Spleen (tissue), 11 donors: Measurements from ENCODE around the gene FGF18. TPM values are rescaled to one million over a fixed set of nuclear protein-coding genes. Genes with fewer than 3 reads are reported as not detected.
"Not testable (repeated sequence)": the region's sequence is repeated elsewhere in the genome, so short reads cannot be mapped to it uniquely, and the experiment has no call there.

Source experiments
- DNase-seq: peaks from one replicate; pipeline ENCODE4 v3.0.0-alpha.2; 2020
- H3K27ac ChIP-seq, 8 donors: fragments of 200-600 bp; sonication (generic) in 7 of 8; 1 replicate in 4 of 8; 2 replicates in 4 of 8; pipeline versions ENCODE4 v1.5.0 to v1.8.0; 2016 to 2021; ENCODE audit warnings: inconsistent platforms in 4 of 8, mild to moderate bottlenecking in 4 of 8, moderate library complexity in 1 of 8
- H3K27me3 ChIP-seq, 7 donors: fragments of 200-600 bp; sonication (generic) in 6 of 7; replicated peaks in 1 of 7; 1 replicate in 4 of 7; 2 replicates in 3 of 7; pipeline versions ENCODE4 v1.5.0 to v1.8.0; 2016 to 2021; ENCODE audit warnings: inconsistent platforms in 3 of 7, mild to moderate bottlenecking in 1 of 7
- H3K36me3 ChIP-seq, 6 donors: fragments of 200-600 bp; sonication (generic) in 5 of 6; 1 replicate in 4 of 6; 2 replicates in 2 of 6; pipeline versions ENCODE4 v1.5.0 to v1.8.0; 2016 to 2021; ENCODE audit warnings: inconsistent platforms in 2 of 6
- H3K4me1 ChIP-seq, 6 donors: fragments of 200-600 bp; sonication (generic) in 5 of 6; 1 replicate in 3 of 6; 2 replicates in 3 of 6; pipeline versions ENCODE4 v1.5.0 to v1.8.0; 2016 to 2021; ENCODE audit warnings: inconsistent platforms in 3 of 6
- H3K4me3 ChIP-seq, 8 donors: fragments of 200-600 bp; sonication (generic) in 7 of 8; 1 replicate in 4 of 8; 2 replicates in 4 of 8; pipeline versions ENCODE4 v1.5.0 to v1.8.0; 2016 to 2021; ENCODE audit warnings: inconsistent platforms in 4 of 8, mild to moderate bottlenecking in 4 of 8, moderate library complexity in 2 of 8
- H3K9me3 ChIP-seq, 8 donors: fragments of 200-600 bp; sonication (generic) in 7 of 8; 1 replicate in 4 of 8; 2 replicates in 4 of 8; pipeline versions ENCODE4 v1.5.0 to v1.8.0; 2016 to 2021; ENCODE audit warnings: inconsistent platforms in 4 of 8
- CTCF ChIP-seq, 11 experiments: fragments of 200-600 bp in 7 of 11; fragments of 450-650 bp in 4 of 11; sonication (generic) in 4 of 11; IDR thresholded peaks in 8 of 11; conservative IDR thresholded peaks in 3 of 11; 1 replicate in 7 of 11; 2 replicates in 4 of 11; pipeline versions ENCODE4 v1.4.0 to v1.8.0; 2016 to 2021; ENCODE audit warnings: antibody characterized with exemption in 11 of 11, inconsistent platforms in 4 of 11, mild to moderate bottlenecking in 1 of 11
- POLR2A ChIP-seq, 3 donors: fragments of 450-650 bp; IDR thresholded peaks; one replicate each; pipeline ENCODE4 v1.5.1; 2017; ENCODE audit warnings: antibody characterized with exemption in 3 of 3, mild to moderate bottlenecking in 1 of 3
- POLR2AphosphoS5 ChIP-seq, 3 donors: sonication (generic); formaldehyde crosslinking; IDR thresholded peaks; one replicate each; pipeline ENCODE4 v1.5.1; 2017; ENCODE audit warnings: antibody characterized with exemption in 3 of 3
- WGBS, 5 donors: extraction: QIAGEN DNeasy Blood & Tissue Kit in 3 of 5; methylation state at CpG; one replicate each; pipeline versions ENCODE4 v1.1.5 to v1.1.7; 2013 to 2018; 5-methylcytosine and 5-hydroxymethylcytosine counted together
- intact Hi-C: fragments of 100-400 bp; cut with DNase I; formaldehyde crosslinking; loops from one replicate; pipeline ENCODE4 v1.15.0; 2023; ENCODE audit warnings: low total_unique reads
- polyA plus RNA-seq, 3 donors: library from polyadenylated mRNA; stranded (reverse); fragments of 200-250 nt; gene quantifications; one replicate each; pipeline ENCODE4 v1.2.1, GENCODE V29; 2013
- total RNA-seq, 7 donors: library from RNA; depleted of rRNA in 3 of 7; stranded (reverse); fragments of >200 nt in 3 of 7; fragmentation: NEBNext Ultra II Directional in 4 of 7; extraction: Animal tissue kit (Norgen Biotek cat#: 25700) in 4 of 7; gene quantifications; one replicate each; pipeline versions ENCODE4 v1.1.0 to v1.2.1, GENCODE V29; 2016 to 2021
- donor health status: healthy with polysubstance abuse.
- donor health status: DM: no; HTN: no; CAD: no; lungs with moderate emphysema.
- donor health status: DM: no; HTN: no; CAD: no.
- donor health status: Bipolar disorder and iron deficiency.
- donor health status: healthy.
- donor health status: DM: no; HTN: no; CAD: no.
- donor health status: DM: yes; HTN: yes; CAD: no.

Gene FGF18
- total and polyA plus RNA-seq, 10 donors: 0.22 to 0.74 (median 0.33) TPM; not detected in 1

- H3K27ac ChIP-seq: peak overlapping the region in 4 of 8 donors; percentile 7 to 63 (median 55)
- H3K4me3 ChIP-seq: no peak overlapping the region
- intact Hi-C loops: no loop called here
These were observed 74.4 kb downstream of the FGF18 start for GRCh38 chr5:171493646-171494393.

GRCh38 chr5:171494452-171495121, 75.1 kb downstream of the FGF18 start:
- TF ChIP-seq POLR2A (IDR thresholded peaks at IDR 0.05) (no peak), POLR2AphosphoS5 (IDR thresholded peaks at IDR 0.05) (peak; percentile 21 to 64 (median 54))
- peaks cover 0 to 5% (median 0%) of the 10 kb centered on the region in 7 donors for H3K27me3 ChIP-seq
- DNase-seq: no peak
- peak overlapping the region in 6 of 8 donors; percentile 7 to 63 (median 51) for H3K27ac ChIP-seq
- no peaks in the 10 kb centered on the region for H3K9me3 ChIP-seq
- H3K4me1 ChIP-seq: peaks cover 0 to 22% (median 4%) of the 10 kb centered on the region in 6 donors
- H3K36me3 ChIP-seq: no peaks in the 10 kb centered on the region
- intact Hi-C loops: no loop called here
- H3K4me3 ChIP-seq: no peak overlapping the region
- WGBS, 5 donors: 39 to 53% (median 43%) methylated on average over 13 to 17 of the region's 17 CpGs

More at GRCh38 chr5:171493646-171494393, 74.4 kb downstream of the FGF18 start:
- no peak for TF ChIP-seq POLR2A (IDR thresholded peaks at IDR 0.05)
- TF ChIP-seq CTCF (IDR thresholded peaks at IDR 0.05 in 8 of 11, conservative IDR thresholded peaks at IDR 0.05 in 3 of 11): no peak
- TF ChIP-seq POLR2AphosphoS5 (IDR thresholded peaks at IDR 0.05): no peak
- H3K27me3 ChIP-seq: peaks cover 0 to 5% (median 0%) of the 10 kb centered on the region in 7 donors
- H3K9me3 ChIP-seq: no peaks in the 10 kb centered on the region
- peaks cover 0 to 22% (median 4%) of the 10 kb centered on the region in 6 donors for H3K4me1 ChIP-seq
- 79 to 93% (median 90%) methylated on average over 13 to 14 of the region's 14 CpGs for WGBS, 5 donors
- H3K36me3 ChIP-seq: no peaks in the 10 kb centered on the region
- no peak for DNase-seq

GRCh38 chr5:171495122-171495700, 75.8 kb downstream of the FGF18 start:
- H3K4me1 ChIP-seq: peaks cover 0 to 22% (median 4%) of the 10 kb centered on the region in 6 donors
- TF ChIP-seq POLR2AphosphoS5 (IDR thresholded peaks at IDR 0.05) (no peak), POLR2A (IDR thresholded peaks at IDR 0.05) (no peak)
- H3K27me3 ChIP-seq: peaks cover 0 to 5% (median 0%) of the 10 kb centered on the region in 7 donors
- H3K27ac ChIP-seq: peak overlapping the region in 5 of 8 donors; percentile 7 to 63 (median 51)
- no peaks in the 10 kb centered on the region for H3K9me3 ChIP-seq
- WGBS, 5 donors: 38 to 55% (median 41%) methylated on average over 5 of the region's 5 CpGs
- no peak for DNase-seq
- no peaks in the 10 kb centered on the region for H3K36me3 ChIP-seq
- H3K4me3 ChIP-seq: no peak overlapping the region
- intact Hi-C loops: no loop called here

DNA sequence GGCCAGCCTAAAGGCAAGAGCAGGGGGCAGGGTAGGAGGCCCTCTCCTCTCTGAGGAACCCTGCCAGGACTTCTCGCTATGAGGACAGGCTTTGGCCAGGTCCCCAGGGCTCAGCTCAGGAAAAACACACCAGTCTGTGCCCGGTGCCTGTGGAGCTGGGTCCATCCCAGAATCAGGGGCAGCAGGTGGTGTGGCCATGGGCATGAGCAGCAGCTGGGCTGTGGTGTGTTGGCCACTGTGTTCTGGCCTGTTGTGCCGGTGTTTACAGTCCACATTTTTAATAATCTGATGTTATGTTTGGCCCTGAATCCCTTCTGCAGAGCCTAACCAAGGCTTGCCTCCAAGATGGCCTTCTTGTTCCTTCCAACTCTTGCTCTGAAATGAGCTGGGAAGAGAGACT, 77.0 kb downstream of the FGF18 start:
- no peaks in the 10 kb centered on the region for H3K36me3 ChIP-seq
- H3K27me3 ChIP-seq: peaks cover 0 to 5% (median 0%) of the 10 kb centered on the region in 7 donors
- H3K4me1 ChIP-seq: peaks cover 0 to 22% (median 4%) of the 10 kb centered on the region in 6 donors
- DNase-seq: no peak
- no peak overlapping the region for H3K27ac ChIP-seq
- intact Hi-C loops: no loop called here
- no peaks in the 10 kb centered on the region for H3K9me3 ChIP-seq
- H3K4me3 ChIP-seq: no peak overlapping the region
- 88 to 100% (median 92%) methylated on average over 2 to 3 of the region's 3 CpGs for whole genome bisulfite sequencing, 5 donors
- TF ChIP-seq POLR2A (IDR thresholded peaks at IDR 0.05) (no peak), CTCF (IDR thresholded peaks at IDR 0.05 in 8 of 11, conservative IDR thresholded peaks at IDR 0.05 in 3 of 11) (no peak), POLR2AphosphoS5 (IDR thresholded peaks at IDR 0.05) (no peak)

DNA sequence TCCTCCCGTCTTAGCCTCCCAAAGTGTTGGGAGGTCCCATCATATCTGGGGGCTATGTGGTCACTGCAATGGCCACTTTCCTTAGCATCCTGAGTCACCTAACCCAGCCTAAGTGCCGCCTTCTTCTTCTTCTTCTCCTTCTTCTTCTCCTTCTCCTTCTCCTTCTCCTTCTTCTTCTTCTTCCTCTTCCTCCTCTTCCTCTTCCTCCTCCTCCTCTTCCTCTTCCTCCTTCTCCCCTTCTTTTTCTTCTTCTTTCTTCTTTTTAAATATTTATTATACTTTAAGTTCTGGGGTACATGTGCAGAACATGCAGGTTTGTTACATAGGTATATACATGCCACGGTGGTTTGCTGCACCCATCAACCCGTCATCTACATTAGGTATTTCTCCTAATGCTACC, 78.0 kb downstream of the FGF18 start:
- H3K9me3 ChIP-seq, H3K36me3 ChIP-seq, intact Hi-C loops, DNase-seq, H3K4me3 ChIP-seq, H3K27me3 ChIP-seq, H3K27ac ChIP-seq: not testable (repeated sequence)
- peaks cover 0 to 22% (median 4%) of the 10 kb centered on the region in 6 donors for H3K4me1 ChIP-seq
- WGBS, 5 donors: 87 to 97% (median 90%) methylated on average over 4 of the region's 4 CpGs
